ENCODE measurements around the gene SEPTIN11.
A peak's percentile ranks its signal among the peaks of the same experiment; 100 is the strongest.

Gene SEPTIN11

DNA sequence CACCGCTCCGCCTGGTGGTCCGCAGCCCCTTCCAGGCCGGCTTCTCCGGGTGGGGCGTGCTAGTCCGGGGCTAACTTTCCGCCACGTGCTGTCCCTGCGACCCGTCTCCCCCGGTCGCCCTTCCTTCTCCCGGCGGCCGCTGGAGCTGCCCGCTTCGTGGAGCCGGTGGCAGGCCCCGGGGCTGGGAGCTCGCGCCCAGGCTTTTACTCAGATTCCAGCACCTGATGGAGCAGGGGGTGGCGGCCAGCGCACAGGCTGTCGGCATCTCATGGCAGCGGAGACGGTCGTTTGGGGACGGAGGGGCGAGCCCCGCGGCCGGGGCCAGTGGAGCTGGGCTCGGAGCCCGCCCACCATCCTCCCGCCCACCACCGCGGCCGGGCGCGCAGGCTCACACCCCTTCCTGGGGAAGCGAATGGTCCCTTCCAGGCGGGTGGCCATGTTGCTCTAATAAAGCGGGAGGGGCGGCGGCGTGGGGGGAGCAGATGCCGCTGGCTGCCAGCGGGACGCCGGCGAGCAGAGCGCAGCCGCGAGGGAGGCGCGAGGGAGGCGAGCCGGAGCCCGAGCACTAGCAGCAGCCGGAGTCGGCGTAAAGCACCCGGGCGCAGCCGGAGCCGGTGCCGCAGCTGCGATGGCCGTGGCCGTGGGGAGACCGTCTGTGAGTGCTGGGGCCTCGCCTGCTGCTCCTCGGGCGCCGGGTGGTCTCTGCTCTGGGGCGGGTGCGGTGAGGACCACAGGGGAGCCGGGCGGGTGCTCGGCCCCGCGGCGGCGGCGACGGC, at the start of gene SEPTIN11:
Gene SEPTIN11, plus strand, starts transcription at position 477 of the 776 bp plus-strand sequence. Its CDS starts 152 bp downstream, at position 629.
- peak; percentile 90 for DNase-seq (ENCODE audit: low spot score)

DNA sequence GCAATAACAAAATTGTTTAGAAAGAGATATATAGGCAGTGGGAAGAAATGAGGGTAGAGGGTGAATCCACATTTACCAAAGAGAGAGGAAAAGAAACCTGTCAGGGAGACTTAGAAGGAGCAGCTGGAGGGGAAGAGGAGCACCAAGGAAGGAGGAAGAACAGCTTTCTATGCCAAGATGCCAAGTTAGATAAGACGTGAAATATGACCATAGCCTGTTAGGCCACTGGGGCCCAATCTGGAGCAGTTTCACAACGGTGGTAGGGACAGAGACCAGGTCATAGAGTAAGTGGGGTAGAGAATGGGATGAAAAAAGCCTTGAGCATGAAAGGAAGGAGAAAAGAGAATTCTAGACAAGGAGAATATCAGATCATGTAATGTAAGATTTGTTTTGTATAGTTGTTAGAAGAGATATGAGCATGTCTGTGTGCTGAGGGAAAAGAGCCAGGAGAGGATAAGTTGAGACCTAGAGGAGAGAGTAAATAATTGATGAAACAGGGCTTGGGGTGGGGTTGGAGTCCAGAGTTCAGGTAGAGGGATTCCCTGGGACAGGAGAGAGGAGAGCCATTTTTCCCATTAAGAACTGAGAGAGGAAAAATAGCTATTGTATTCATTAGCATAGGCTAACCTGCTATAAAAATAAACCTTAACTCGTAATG, 47.2 kb upstream of the SEPTIN11 start:
- DNase-seq (ENCODE audit: low spot score): peak; percentile 34

DNA sequence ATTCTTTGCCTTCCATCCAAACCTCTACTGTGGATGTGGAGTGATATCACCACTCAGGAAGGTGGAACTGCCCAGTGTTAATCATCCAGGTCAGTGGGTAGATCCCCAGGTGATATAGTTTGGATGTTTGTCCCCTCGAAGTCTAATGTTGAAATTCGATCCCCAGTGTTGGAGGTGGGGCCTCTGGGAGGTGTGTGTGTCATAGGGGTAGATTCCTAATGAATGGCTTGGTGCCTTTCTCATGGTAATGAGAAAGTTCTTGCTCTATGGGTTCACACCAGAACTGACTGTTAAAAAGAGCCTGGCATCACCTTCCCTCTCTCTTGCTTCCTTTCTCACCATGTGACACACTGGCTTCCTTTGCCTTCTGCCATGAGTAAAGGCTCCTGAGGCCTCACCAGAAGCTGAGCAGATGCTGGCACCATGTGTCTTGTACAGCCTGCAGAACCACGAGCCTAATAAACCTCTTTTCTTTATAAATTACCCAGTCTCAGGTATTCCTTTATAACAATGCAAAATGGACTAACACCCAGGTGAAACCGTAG, 44.8 kb upstream of the SEPTIN11 start:
- no peak for DNase-seq (ENCODE audit: low spot score)

DNA sequence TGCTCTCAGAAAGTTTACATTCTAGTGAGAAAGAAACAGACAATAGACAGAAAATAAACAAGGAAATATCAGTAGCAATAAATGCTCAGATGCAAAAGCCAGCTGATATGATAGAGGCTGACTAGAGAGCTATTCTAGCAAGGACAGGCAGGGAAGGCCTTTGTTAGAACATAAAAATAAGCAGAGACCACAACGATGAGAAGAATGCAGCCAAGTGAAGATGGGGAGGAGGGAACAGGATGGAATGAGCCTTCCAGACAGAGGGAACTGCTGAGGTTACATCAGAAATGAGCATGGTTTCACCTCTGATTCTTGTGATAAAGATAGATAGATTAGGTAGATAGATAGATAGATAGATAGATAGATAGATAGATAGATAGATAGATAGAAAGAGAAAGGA, 44.0 kb upstream of the SEPTIN11 start:
- DNase-seq (ENCODE audit: low spot score): no peak

DNA sequence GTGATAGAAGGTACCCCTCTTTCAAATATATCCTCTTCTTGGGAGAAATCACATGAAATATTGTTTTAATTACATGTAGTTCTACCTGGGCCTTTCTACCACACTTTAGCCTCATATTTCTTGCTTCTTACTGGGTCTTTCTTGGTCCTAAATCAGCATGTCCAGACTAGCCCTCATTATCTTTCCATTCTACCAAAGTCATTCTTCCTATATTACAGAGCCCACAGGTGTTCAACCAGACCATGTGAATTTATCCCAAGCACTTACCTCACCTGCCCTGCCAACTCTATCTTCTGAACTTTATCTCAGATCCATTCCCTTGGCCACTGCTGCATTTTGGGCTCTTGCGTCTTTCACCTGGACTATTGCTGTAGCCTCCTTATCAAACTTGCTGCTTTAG, 39.8 kb upstream of the SEPTIN11 start:
- no peak for DNase-seq (ENCODE audit: low spot score)

DNA sequence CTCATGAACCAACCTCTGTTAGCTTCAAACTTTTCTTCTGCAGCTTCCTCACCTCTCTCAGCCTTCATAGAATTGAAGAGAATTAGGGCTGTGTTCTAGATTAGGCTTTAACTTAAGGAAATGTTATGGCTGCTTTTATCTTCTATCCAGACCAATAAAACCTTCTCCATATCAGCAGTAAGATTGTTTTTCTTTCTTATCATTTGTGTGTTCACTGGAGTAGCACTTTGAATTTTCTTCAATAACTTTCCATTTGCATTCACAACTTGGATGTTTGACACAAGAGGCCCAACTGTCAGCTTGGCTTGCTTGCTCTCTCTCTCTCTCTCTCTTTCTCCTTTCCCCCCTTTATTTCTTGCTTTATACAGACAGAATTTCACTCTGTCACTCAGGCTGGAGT, 28.8 kb upstream of the SEPTIN11 start:
- DNase-seq (ENCODE audit: low spot score): no peak

DNA sequence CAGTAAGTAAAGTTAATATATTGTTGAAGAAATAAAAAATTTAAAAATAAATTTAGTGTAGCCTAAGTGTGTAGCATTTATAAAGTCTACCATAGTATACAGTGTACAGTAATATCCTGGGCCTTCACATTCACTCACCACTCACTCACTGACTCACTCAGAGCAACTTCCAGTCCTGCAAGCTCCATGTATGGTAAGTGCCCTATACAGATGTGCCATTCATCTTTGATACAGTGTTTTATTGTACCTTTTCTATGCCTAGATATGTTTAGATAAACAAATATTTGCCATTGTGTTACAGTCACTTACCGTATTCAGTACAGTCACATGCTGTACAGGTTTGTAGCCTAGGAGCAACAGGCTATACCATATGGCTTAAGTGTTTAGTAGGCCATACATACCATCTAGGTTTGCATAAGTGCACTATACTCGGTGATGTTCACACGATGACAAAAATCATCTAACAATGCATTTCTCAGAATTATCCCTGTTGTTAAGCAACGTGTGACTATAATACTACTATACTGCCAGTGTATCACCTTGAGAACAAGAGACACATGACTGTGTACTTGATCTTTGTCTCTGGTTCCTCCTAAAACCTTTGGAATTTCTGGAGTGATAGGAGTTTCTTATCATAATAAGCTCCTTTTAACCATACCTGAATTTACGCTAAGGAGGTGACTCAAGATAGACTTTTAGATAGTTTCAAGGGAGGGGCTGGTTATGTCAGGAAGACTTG, 25.8 kb upstream of the SEPTIN11 start:
- DNase-seq (ENCODE audit: low spot score): no peak

DNA sequence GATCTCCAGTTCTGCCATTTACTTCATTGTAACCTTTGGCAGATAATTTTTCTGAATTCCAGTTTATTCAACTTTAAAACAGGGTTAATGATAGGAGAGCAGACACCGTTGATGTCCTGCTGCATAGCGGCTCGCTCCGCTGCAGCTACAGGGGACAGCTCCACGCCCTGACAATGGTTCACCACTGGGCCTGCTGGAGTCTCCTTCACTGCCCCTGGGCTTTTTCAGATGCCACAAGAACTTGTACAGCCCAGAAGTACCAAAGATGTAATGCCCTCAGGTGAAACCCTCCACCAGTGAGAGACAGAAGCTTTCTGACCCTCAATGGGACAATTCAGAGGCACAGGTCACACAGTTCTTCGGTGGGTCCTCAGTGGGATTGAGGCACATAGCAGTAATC, 22.7 kb upstream of the SEPTIN11 start:
- no peak for DNase-seq (ENCODE audit: low spot score)

DNA sequence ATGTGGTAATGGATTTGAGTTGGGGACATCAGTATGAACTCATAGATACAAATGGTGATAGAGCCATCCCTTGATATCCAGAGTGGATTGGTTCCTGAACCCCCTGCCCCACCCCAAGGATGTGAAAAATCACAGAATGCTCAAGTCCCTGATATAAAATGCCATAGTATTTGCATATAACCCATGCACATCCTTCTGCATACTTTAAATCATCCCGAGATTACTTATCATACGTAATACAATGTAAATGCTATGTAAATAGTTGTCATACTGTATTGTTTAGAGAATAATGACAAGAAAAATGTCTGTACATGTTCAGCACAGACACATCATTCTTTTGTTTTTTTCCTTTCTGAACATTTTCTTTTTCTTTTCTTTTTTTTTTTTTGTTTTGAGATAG, 18.9 kb upstream of the SEPTIN11 start:
- DNase-seq (ENCODE audit: low spot score): no peak

DNA sequence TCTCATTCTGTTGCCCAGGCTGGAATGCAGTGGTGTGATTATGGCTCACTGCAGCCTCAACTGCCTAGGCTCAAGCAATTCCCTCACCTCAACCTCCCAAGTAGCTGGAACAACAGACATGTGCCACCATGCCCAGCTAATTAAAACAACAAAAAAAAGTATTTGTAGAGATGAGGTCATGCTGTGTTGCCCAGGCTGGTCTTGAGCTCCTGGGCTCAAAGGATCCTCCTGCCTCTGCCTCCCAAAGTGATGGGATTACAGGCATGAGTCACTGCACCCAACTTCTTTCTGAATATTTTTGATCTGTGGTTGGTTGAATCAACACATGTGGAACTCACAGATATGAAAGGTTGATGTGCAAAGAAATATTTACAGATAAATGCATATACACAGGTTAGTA, 18.5 kb upstream of the SEPTIN11 start:
- DNase-seq (ENCODE audit: low spot score): no peak

DNA sequence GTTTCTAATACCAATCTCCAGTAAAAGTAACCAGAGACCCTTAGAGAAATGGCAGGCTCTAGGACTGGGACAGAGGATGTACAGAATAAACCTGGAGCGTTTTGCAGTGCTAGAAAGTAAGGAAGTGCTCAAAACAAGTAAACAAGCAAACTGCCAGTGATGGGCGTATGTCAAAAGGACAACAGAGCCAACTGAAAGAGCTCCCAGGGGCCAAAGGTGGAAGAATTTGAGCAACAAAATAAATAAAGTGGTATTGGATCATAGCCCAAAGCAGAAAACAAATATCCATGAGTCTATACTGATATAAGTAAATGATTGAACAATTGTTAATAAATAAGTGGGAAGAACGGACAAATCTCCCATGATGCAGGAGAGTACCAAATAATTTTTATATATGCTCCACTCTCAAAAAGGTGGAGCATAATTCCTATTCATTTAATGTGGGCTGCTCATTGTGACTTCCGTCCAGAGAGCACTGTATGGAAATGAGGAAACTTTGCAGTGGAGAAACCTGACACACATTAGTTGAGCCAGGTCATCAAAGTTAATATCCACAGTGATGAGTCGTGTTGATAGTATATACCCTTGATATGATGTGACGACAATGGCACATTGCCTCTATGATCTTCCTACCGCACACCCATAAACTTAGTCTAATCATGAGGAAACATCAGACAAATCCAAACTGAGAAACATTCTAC, 17.8 kb upstream of the SEPTIN11 start:
- DNase-seq (ENCODE audit: low spot score): no peak

DNA sequence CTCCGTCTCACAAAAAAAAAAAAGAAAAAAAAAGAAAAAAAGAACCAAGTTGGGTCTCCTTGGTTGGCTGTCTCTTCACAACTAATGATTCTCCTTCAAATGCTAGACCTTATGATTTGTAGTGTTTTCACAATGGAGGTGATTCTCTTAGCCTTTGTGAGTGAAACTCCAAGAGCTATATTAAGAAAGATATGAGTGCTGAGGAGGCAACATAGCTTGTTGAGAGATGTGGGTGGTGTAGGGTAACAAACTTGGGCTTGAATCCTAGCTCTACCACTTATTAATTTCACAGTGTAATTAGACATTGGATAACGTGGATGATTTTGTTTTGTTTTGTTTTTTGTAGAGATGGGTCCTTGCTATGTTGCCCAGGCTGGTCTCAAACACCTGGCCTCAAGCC, 10.4 kb upstream of the SEPTIN11 start:
- no peak for DNase-seq (ENCODE audit: low spot score)

DNA sequence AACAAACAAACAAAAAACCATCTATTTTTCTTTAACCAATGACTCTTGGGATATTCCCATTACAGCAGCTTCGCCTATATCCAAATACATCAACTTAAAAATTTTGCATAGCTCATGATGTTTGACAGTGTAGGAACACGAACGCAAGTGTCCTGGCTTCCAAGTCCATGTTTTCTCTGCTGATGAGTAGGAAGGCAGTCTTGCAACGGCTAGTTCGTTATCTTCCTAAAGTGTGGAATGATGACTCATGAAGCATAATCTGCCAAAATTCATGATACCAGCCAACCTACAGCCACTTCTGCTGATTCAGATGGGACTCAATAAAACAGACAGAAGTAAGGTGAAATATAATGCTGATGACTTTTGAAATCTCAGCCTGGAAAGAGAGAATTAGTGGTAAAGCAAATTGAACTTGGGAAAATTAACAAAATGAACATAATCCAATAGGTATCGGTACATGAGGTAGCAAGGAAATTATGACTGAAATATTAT, 6.4 kb upstream of the SEPTIN11 start:
- no peak for DNase-seq (ENCODE audit: low spot score)

DNA sequence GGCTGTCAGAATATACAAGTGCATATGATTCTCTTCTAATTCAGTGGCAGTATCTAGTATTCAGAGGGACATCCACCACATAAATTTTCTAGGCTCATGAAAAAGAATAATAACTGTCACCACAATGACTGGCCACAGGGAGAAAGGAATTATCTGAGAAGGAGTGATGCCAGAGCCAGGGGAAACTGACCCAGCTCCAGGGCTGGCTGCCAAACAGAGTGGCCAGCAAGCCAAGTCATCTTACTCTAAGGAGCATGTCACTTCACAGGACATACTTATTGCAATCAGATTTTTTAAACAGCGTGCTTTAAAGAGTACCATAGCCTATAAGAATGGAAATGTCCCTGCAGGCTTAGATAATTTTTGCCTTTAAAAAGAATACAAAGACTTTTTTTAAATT, 5.8 kb upstream of the SEPTIN11 start:
- DNase-seq (ENCODE audit: low spot score): no peak

DNA sequence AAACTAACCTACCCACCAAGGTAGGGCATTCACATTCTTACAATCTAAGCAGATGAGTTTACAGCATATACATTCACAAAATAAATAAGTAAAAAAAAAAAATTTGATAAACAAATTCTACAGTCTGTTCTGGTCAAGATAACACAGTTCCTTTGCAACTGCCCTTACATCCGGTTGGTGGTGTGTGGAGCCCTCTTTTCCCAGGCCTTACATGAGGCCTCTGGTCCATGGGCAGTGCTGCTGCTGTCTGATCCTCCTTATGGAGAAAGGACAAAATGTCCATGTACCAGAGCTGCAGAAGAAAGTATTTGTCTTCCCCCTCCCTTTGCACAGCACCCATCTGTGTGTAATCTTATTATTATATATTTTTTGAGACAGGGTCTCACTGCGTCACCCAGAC, 2.2 kb upstream of the SEPTIN11 start:
- no peak for DNase-seq (ENCODE audit: low spot score)

DNA sequence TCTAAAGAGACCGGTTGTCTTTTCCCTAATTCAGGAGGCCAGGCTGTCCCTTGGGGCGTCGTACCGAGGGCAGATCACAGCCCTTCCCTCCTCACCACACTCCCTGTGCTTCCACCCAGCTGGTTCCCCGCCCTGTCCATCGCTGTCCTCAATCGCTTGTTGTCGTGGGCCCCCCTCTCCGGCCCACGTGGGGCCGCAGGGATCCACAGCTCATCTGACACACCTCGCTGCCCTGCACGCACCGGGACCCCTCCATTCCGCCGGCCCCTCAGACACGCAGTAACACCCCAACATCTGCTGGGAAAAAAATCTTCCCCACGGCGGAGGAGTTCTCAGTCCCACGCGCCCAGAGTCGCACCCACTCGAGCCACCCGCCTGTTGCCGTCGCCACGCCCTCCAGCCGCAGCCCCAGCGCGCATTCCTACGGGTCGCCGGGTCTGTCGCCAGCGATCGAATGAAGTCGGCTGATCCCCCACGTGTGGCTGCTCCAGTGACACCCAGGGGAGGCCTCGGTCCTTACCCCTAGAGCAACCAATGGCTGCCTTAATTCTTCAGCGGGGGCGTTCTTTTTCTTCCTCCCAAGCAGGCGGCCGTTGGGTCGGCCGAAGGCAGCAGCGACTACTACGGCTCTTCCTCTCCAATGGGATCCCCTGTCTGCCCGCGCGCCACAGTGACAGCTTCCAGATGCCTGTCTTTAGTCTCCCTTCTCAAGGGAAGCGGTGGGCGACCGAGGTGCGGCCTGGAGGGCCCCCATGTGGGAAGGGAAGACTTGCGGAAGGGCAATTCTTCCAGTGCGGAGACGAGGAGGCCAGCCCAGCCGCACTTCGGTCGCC, 893 bp upstream of the SEPTIN11 start:
- DNase-seq (ENCODE audit: low spot score): peak; percentile 69

DNA sequence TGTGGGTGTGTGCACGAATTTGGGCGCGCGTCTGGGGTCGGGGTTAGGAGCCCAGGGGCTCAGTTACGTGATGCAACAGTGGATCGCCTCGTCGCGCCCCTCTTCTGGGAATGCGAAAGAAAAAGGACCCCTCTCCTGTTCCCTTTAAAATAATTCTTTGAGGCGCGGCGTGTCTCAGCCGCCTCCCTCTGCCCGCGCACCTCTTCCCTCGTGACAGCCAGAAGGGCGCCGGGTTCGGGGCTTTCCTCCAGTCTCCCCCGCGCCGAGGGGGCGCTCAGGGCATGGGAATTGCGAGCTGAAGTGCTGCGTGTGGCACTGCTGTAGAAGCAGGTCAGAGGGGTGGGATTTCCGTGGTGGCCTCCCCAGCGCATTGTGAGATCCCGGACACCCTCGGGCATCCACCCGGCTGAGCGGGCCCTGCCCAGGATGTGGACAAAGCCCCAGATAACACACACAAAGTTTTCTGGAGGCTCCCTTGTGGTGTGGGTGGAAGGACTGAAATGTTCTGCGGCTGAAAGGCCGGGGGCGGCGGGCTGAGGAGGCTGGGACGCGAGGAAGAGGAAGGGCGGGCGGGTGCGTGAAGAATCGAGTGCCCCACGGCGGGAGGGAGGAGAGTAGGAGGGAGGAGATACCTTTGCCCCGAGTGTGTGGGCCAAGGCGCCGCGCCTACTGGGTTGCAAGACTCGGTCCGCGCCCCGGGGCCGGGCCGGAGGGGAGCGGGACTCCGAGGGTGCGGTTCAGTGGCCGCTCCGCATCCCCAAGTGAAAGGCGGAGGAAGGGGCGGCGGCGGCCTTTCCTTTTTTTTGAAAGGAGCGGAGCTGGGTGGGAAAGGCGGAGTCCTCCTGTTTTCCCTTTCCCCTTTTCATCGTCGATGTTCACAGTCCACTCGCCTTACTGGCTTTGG, 752 bp downstream of the SEPTIN11 start:
- peak; percentile 48 for DNase-seq (ENCODE audit: low spot score)

DNA sequence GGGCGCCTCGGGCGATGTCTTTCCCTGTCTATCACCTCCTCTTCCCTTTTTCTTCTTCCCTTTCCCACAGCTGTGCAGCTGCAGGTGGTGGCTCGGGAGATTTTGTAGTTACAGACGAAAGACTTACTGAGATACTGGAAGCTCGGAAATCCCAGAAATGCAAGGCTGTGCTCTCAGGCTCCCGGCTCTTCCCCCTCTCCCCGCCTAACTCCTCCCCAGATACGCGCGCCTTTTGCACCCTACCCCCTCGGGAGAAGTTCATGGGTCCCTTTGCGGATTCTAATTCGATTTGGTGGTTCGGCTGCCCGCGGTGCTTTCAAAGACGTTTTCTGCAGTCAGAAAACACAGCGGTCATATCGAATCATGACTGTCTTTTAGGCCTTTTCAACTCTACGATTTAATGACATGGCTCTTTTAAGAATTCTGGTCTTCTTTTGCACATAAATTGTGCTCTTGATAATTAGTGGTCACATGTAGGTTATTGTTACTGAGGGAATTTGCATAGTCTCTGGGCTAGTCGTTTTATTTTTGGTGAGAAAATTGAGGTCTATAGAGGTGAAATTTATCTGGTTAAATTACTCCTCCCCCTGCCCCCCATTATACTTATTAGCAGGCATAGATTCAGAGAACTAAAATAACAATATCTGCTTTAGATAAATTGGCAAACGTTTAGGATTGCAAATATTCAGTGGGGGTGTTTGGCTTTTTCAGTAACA, 1.6 kb downstream of the SEPTIN11 start:
- DNase-seq (ENCODE audit: low spot score): no peak

DNA sequence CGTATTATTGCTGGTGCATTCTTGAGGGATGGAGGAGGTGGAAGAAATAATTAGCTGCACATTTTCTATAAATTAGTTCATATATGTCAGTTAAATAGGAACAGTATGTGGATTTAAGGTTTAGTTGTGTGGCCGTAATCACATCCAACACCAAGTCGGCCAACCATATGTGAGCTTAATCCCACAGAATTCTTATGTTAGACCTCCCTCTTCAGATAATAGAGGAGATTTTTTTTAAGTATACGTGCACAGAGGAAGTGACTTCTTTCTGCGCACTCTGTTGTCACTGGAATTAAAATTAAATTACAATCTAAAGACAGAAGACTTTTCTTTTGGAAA, 2.1 kb downstream of the SEPTIN11 start:
- DNase-seq (ENCODE audit: low spot score): no peak

Data from LoVo (cell line).